CD8-positive, alpha-beta memory T cell (primary cell): ENCODE measurements around the gene STOML3. TPM values are rescaled to one million over a fixed set of nuclear protein-coding genes. Genes with fewer than 3 reads are reported as not detected.

Source experiments
- CTCF ChIA-PET: fragments of 350-600 bp; sonication (Branson Sonifier 250); formaldehyde crosslinking; loops from one replicate; lab custom pipeline; 2021; ENCODE audit warnings: antibody characterized with exemption; lab: Charles Lee
- POLR2A ChIA-PET: fragments of 350-600 bp; sonication (Branson Sonifier 250); formaldehyde crosslinking; loops from one replicate; lab custom pipeline; 2021; ENCODE audit warnings: antibody characterized with exemption; lab: Charles Lee
- DNase-seq, 5 donors: peaks; one replicate each; pipeline versions ENCODE4 v3.0.0 to v3.0.0-alpha.2; 2020 to 2022; ENCODE audit warnings: mixed read lengths in 1 of 5
- H3K27ac ChIP-seq: one replicate; pipeline ENCODE4 v1.7.0; 2013; ENCODE audit warnings: low read depth, mild to moderate bottlenecking, low read length, moderate library complexity
- H3K27me3 ChIP-seq: 2 replicates; pipeline ENCODE4 v1.7.0; 2013; ENCODE audit warnings: low read length, mild to moderate bottlenecking; ENCODE audit not compliant: insufficient read depth, poor library complexity, severe bottlenecking
- H3K36me3 ChIP-seq: 2 replicates; pipeline ENCODE4 v1.7.0; 2013; ENCODE audit warnings: mild to moderate bottlenecking, low read length, moderate library complexity; ENCODE audit not compliant: insufficient read depth
- H3K4me1 ChIP-seq: 2 replicates; pipeline ENCODE4 v1.7.0; 2013; ENCODE audit warnings: mild to moderate bottlenecking, low read length, moderate library complexity; ENCODE audit not compliant: insufficient read depth
- H3K4me3 ChIP-seq: 2 replicates; pipeline ENCODE4 v1.7.0; 2013; ENCODE audit warnings: mild to moderate bottlenecking, low read length
- H3K9me3 ChIP-seq: 2 replicates; pipeline ENCODE4 v1.7.0; 2013; ENCODE audit warnings: mild to moderate bottlenecking, low read length
- H3K27ac Mint-ChIP-seq, 8 donors: one replicate each; pipeline ENCODE4 v1.8.0; 2020 to 2021; ENCODE audit warnings: mixed read lengths in 8 of 8, mild to moderate bottlenecking in 6 of 8, inconsistent platforms in 3 of 8, moderate library complexity in 3 of 8
- H3K27me3 Mint-ChIP-seq, 2 donors: one replicate each; pipeline ENCODE4 v1.8.0; 2020 to 2021; ENCODE audit warnings: mixed read lengths in 2 of 2, mild to moderate bottlenecking in 1 of 2, moderate library complexity in 1 of 2
- H3K36me3 Mint-ChIP-seq, 3 donors: one replicate each; pipeline ENCODE4 v1.8.0; 2020 to 2021; ENCODE audit warnings: mixed read lengths in 3 of 3, inconsistent platforms in 1 of 3, mild to moderate bottlenecking in 1 of 3
- H3K4me1 Mint-ChIP-seq, 3 donors: one replicate each; pipeline ENCODE4 v1.8.0; 2020 to 2021; ENCODE audit warnings: mixed read lengths in 3 of 3, inconsistent platforms in 1 of 3, mild to moderate bottlenecking in 1 of 3
- H3K4me3 Mint-ChIP-seq, 7 donors: one replicate each; pipeline ENCODE4 v1.8.0; 2020 to 2021; ENCODE audit warnings: mixed read lengths in 7 of 7, mild to moderate bottlenecking in 6 of 7, moderate library complexity in 4 of 7, inconsistent platforms in 2 of 7
- H3K9me3 Mint-ChIP-seq, 5 donors: one replicate each; pipeline ENCODE4 v1.8.0; 2020 to 2022; ENCODE audit warnings: mixed read lengths in 5 of 5, mild to moderate bottlenecking in 3 of 5, moderate library complexity in 2 of 5, inconsistent platforms in 1 of 5
- polyA plus RNA-seq: library from polyadenylated mRNA; unstranded; fragments of 300-500 nt; fragmentation: Illumina TruSeq; gene quantifications from one replicate; pipeline ENCODE4 v1.2.3, GENCODE V29; 2021
- total RNA-seq, 2 experiments: library from RNA; stranded (reverse); gene quantifications; one replicate each; pipeline ENCODE4 v1.2.3, GENCODE V29; 2021

STOML3 gene
- total and polyA plus RNA-seq, 3 experiments from 2014 or later = not detected

GRCh38 chr13:39035799-39036198, 45.2 kb upstream of the STOML3 start:
- Mint-ChIP-seq H3K27ac (peak overlapping the region; percentile 3 to 99 (median 89)), H3K27me3 (peaks cover 0 to 3% of the 10 kb centered on the region in 2 donors), H3K4me1 (peaks cover 58 to 80% (median 79%) of the 10 kb centered on the region in 3 donors), H3K9me3 (no peaks in the 10 kb centered on the region), H3K4me3 (peak overlapping the region; percentile 91 to 98 (median 96)), H3K36me3 (peaks cover 0 to 41% (median 0%) of the 10 kb centered on the region in 3 donors)
- POLR2A ChIA-PET = interaction anchor here (1.0 kb wide), 1 partner anchor 9 kb away, joined by 3 read pairs; no protein-coding TSS in a partner anchor
- H3K4me3 ChIP-seq = peak overlapping the region; percentile 90
- H3K36me3 ChIP-seq = no peaks in the 10 kb centered on the region
- peaks cover 35% of the 10 kb centered on the region for H3K4me1 ChIP-seq
- H3K9me3 ChIP-seq = no peaks in the 10 kb centered on the region
- no peak for DNase-seq
- no peaks in the 10 kb centered on the region for H3K27me3 ChIP-seq
- H3K27ac ChIP-seq = no peak overlapping the region
- CTCF ChIA-PET = interaction anchor here (1.4 kb wide), 1 partner anchor 9 kb away, joined by 3 read pairs; no protein-coding TSS in a partner anchor

- H3K27ac Mint-ChIP-seq = peak overlapping the region in 7 of 8 donors; percentile 68 to 99 (median 88)
These were observed 44.6 kb upstream of the STOML3 start for GRCh38 chr13:39035204-39035603.

DNA sequence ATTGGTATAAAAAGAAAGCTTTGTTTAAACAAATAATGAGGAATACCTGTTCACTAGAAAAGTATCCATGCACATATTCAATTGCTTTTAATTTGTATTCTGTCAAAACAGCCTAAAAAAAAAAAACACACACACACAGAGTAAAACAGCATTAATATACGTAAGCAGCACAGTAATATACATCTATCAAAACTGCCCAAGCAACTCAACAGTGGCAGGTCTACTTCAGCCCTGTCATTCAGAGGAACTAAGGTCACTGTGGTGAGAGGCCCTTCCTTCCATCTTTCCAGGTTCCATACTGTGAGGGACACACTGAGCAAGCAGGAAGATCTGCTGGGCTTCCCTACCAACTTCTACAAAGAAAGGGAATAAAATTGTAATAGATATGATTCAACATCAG, 43.5 kb upstream of the STOML3 start:
- H3K27ac Mint-ChIP-seq = peak overlapping the region in 4 of 8 donors; percentile 9 to 78 (median 45)
- ChIA-PET CTCF (no interaction called here), POLR2A (no interaction called here)
- H3K36me3 Mint-ChIP-seq = peaks cover 0 to 51% (median 2%) of the 10 kb centered on the region in 3 donors
- peaks cover 0 to 3% of the 10 kb centered on the region in 2 donors for H3K27me3 Mint-ChIP-seq
- H3K9me3 Mint-ChIP-seq = no peaks in the 10 kb centered on the region
- H3K27ac ChIP-seq = no peak overlapping the region
- DNase-seq = no peak
- no peak overlapping the region for H3K4me3 ChIP-seq
- peaks cover 47 to 74% (median 66%) of the 10 kb centered on the region in 3 donors for H3K4me1 Mint-ChIP-seq
- peaks cover 30% of the 10 kb centered on the region for H3K4me1 ChIP-seq
- H3K27me3 ChIP-seq = no peaks in the 10 kb centered on the region
- no peaks in the 10 kb centered on the region for H3K9me3 ChIP-seq
- H3K36me3 ChIP-seq = no peaks in the 10 kb centered on the region
- H3K4me3 Mint-ChIP-seq = peak overlapping the region in 5 of 7 donors; percentile 27 to 97 (median 42)

More at GRCh38 chr13:39035204-39035603, 44.6 kb upstream of the STOML3 start:
- Histone ChIP-seq H3K27ac (no peak overlapping the region), H3K27me3 (no peaks in the 10 kb centered on the region), H3K9me3 (no peaks in the 10 kb centered on the region), H3K36me3 (no peaks in the 10 kb centered on the region), H3K4me1 (peaks cover 35% of the 10 kb centered on the region), H3K4me3 (peak overlapping the region; percentile 90)
- Mint-ChIP-seq H3K4me3 (peak overlapping the region; percentile 91 to 98 (median 96)), H3K9me3 (no peaks in the 10 kb centered on the region), H3K27me3 (peaks cover 0 to 3% of the 10 kb centered on the region in 2 donors), H3K36me3 (peaks cover 0 to 44% (median 0%) of the 10 kb centered on the region in 3 donors), H3K4me1 (peaks cover 53 to 77% (median 74%) of the 10 kb centered on the region in 3 donors)
- POLR2A ChIA-PET = no interaction called here
- CTCF ChIA-PET = interaction anchor here (1.4 kb wide), 1 partner anchor 10 kb away, joined by 3 read pairs; no protein-coding TSS in a partner anchor
- DNase-seq = no peak

GRCh38 chr13:39032150-39032549, 41.5 kb upstream of the STOML3 start:
- H3K4me3 Mint-ChIP-seq = no peak overlapping the region
- H3K36me3 Mint-ChIP-seq = peaks cover 0 to 56% (median 7%) of the 10 kb centered on the region in 3 donors
- H3K9me3 Mint-ChIP-seq = no peaks in the 10 kb centered on the region
- POLR2A ChIA-PET = no interaction called here
- H3K4me1 Mint-ChIP-seq = peaks cover 47 to 70% (median 58%) of the 10 kb centered on the region in 3 donors
- Histone ChIP-seq H3K4me1 (peaks cover 26% of the 10 kb centered on the region), H3K27me3 (no peaks in the 10 kb centered on the region), H3K4me3 (no peak overlapping the region), H3K9me3 (no peaks in the 10 kb centered on the region), H3K27ac (no peak overlapping the region), H3K36me3 (peaks cover 6% of the 10 kb centered on the region)
- H3K27me3 Mint-ChIP-seq = no peaks in the 10 kb centered on the region
- peak overlapping the region in 5 of 8 donors; percentile 1 to 49 (median 4) for H3K27ac Mint-ChIP-seq
- CTCF ChIA-PET = interaction anchor here (1.0 to 1.3 kb wide), 2 partner anchors 13 to 16 kb away, joined by 4 read pairs; no protein-coding TSS in a partner anchor
- no peak for DNase-seq

GRCh38 chr13:39025433-39025839, 34.8 kb upstream of the STOML3 start:
- no peaks in the 10 kb centered on the region for H3K27me3 ChIP-seq
- no peaks in the 10 kb centered on the region for H3K4me1 ChIP-seq
- no peak overlapping the region for H3K4me3 ChIP-seq
- Mint-ChIP-seq H3K27me3 (no peaks in the 10 kb centered on the region), H3K4me3 (no peak overlapping the region), H3K4me1 (peaks cover 0 to 17% (median 1%) of the 10 kb centered on the region in 3 donors), H3K9me3 (no peaks in the 10 kb centered on the region), H3K36me3 (peaks cover 0 to 86% (median 27%) of the 10 kb centered on the region in 3 donors), H3K27ac (no peak overlapping the region)
- ChIA-PET CTCF (no interaction called here), POLR2A (no interaction called here)
- peaks cover 40% of the 10 kb centered on the region for H3K36me3 ChIP-seq
- no peak overlapping the region for H3K27ac ChIP-seq
- no peaks in the 10 kb centered on the region for H3K9me3 ChIP-seq
- DNase-seq = no peak

DNA sequence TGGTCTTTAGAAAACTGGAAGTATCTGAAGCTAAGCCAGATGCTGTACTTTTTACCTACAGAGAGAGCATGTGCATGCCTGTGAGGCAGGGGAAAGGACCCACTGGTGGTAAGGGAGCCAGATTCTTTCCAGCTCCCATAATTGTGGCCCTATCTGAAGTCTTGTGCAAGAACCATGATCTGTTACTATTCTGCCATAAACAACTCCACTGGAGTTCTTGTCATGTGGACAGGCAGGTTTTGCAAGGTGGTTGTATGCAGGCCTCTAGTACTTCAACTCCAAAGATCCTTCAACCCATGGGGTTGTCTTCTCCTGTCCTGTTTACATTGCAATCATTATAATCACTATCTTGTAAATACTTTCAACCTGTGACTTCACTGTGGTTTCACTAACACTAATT, 33.1 kb upstream of the STOML3 start:
- Histone ChIP-seq H3K27me3 (no peaks in the 10 kb centered on the region), H3K36me3 (peaks cover 40% of the 10 kb centered on the region), H3K4me1 (no peaks in the 10 kb centered on the region), H3K4me3 (no peak overlapping the region), H3K9me3 (no peaks in the 10 kb centered on the region), H3K27ac (no peak overlapping the region)
- Mint-ChIP-seq H3K4me1 (peaks cover 3 to 15% (median 5%) of the 10 kb centered on the region in 3 donors), H3K9me3 (no peaks in the 10 kb centered on the region), H3K4me3 (no peak overlapping the region), H3K27ac (no peak overlapping the region), H3K27me3 (peaks cover 0 to 1% of the 10 kb centered on the region in 2 donors), H3K36me3 (peaks cover 0 to 84% (median 29%) of the 10 kb centered on the region in 3 donors)
- CTCF ChIA-PET = no interaction called here
- DNase-seq = no peak
- POLR2A ChIA-PET = no interaction called here

DNA sequence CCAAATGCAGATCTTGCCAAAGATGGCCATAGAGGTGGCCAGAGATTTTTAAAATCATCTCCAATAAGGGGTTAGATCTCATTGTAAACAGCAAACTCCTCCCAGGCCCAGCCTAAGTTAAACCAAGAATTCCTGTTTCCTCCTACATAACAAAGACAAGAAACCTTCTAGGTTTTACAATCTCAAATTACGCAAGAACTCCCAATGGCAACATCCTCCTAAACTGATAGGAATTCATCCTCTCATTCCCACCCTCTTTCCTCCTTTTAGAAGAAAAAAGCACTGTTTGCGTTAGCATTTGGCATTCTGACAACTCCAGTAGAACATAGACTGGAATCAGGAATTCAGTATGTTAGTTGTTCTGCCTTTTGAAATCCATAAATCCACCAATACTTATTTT, 32.7 kb upstream of the STOML3 start:
- H3K36me3 Mint-ChIP-seq = peaks cover 0 to 84% (median 29%) of the 10 kb centered on the region in 3 donors
- no peaks in the 10 kb centered on the region for H3K9me3 Mint-ChIP-seq
- Histone ChIP-seq H3K36me3 (peaks cover 40% of the 10 kb centered on the region), H3K4me1 (no peaks in the 10 kb centered on the region), H3K9me3 (no peaks in the 10 kb centered on the region), H3K27ac (no peak overlapping the region), H3K4me3 (no peak overlapping the region), H3K27me3 (no peaks in the 10 kb centered on the region)
- H3K4me3 Mint-ChIP-seq = no peak overlapping the region
- H3K4me1 Mint-ChIP-seq = peaks cover 6 to 19% (median 8%) of the 10 kb centered on the region in 3 donors
- POLR2A ChIA-PET = no interaction called here
- CTCF ChIA-PET = no interaction called here
- no peak for DNase-seq
- peaks cover 0 to 1% of the 10 kb centered on the region in 2 donors for H3K27me3 Mint-ChIP-seq
- H3K27ac Mint-ChIP-seq = no peak overlapping the region

GRCh38 chr13:39020853-39021462, 30.3 kb upstream of the STOML3 start:
- H3K36me3 ChIP-seq = peaks cover 32% of the 10 kb centered on the region
- no peak for DNase-seq
- H3K4me3 Mint-ChIP-seq = no peak overlapping the region
- H3K27ac ChIP-seq = no peak overlapping the region
- H3K9me3 ChIP-seq = no peaks in the 10 kb centered on the region
- peaks cover 0 to 1% of the 10 kb centered on the region in 2 donors for H3K27me3 Mint-ChIP-seq
- ChIA-PET POLR2A (no interaction called here), CTCF (no interaction called here)
- H3K27me3 ChIP-seq = no peaks in the 10 kb centered on the region
- H3K4me1 Mint-ChIP-seq = peaks cover 14 to 20% (median 19%) of the 10 kb centered on the region in 3 donors
- H3K36me3 Mint-ChIP-seq = peaks cover 0 to 82% (median 22%) of the 10 kb centered on the region in 3 donors
- no peak overlapping the region for H3K4me3 ChIP-seq
- H3K27ac Mint-ChIP-seq = peak overlapping the region in 3 of 8 donors; percentile 9 to 58 (median 40)
- H3K4me1 ChIP-seq = no peaks in the 10 kb centered on the region
- H3K9me3 Mint-ChIP-seq = no peaks in the 10 kb centered on the region
